ENCODE measurements around the gene INPP5A. TPM values are rescaled to one million over a fixed set of nuclear protein-coding genes. Genes with fewer than 3 reads are reported as not detected.

The INPP5A gene
- total RNA-seq, 1 experiment from 2014 or later, result 44.5 TPM

DNA sequence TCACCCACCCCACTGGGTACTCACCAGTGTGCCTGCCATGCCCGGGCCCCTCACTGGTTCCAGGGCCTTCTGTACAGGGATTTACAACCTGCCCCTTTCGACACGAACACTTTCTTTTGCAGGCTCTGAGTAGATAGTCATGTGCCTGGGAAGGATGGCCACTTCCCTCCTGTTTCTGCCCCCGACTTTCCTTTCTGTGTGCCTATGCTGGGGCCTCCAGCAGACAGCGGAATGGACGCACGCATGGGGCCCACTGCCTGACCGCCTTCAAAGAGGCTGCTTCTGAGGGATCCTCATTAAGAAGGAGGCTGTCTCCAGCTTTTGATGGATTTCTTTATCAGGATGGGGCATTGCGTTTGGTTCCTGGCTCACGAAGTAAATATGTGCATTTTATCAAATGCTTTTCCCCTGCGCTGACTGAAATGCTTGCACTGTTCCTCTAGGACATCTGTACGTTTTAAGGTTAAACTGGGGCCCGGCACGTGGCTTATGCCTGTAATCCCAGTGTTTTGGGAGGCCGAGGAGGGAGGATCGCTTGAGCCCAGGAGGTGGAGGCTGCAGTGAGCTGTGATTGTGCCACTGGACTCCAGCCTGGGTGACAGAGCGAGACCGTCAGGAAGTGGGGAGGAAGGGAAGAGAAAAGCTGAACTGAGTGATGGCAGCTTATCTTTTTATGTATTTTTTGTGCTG lies 277.7 kb downstream of the INPP5A start:
- no peak overlapping the region for H3K4me3 Mint-ChIP-seq (ENCODE audit: unreplicated experiment)
- peaks cover 8% of the 10 kb centered on the region for H3K4me1 Mint-ChIP-seq (ENCODE audit: low read depth, unreplicated experiment)
- CTCF ChIA-PET, result interaction anchor here (0.6 kb wide), 1 partner anchor 671 kb away, joined by 5 read pairs; no protein-coding TSS in a partner anchor

DNA sequence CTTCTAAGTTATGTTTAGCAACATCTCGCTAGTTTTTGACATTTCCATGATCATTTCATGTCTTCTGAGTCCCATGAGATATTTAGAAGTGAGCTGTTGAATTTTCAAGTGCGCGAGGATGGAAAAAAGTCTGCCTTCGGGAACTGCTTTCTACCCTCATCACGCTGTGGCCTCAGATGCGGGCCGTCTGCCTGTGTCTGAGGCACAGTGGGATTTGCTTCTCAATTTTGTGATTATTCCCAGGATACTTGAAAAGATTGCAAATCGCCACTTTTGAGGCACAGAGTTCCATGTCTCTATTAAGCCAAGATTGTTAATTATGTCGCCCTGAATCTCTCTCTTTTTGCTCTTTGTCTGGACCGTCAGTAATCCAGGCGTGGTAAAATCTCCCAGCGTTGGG lies 279.1 kb downstream of the INPP5A start:
- Mint-ChIP-seq H3K27ac (ENCODE audit: unreplicated experiment) (no peak overlapping the region), H3K4me3 (ENCODE audit: unreplicated experiment) (no peak overlapping the region), H3K27me3 (ENCODE audit: insufficient read depth, unreplicated experiment) (peaks cover 21% of the 10 kb centered on the region), H3K4me1 (ENCODE audit: low read depth, unreplicated experiment) (peaks cover 8% of the 10 kb centered on the region), H3K36me3 (ENCODE audit: insufficient read depth, unreplicated experiment) (no peaks in the 10 kb centered on the region), H3K9me3 (ENCODE audit: unreplicated experiment) (peaks cover 17% of the 10 kb centered on the region)
- Histone ChIP-seq H3K9me3 (no peaks in the 10 kb centered on the region; the same call in 1 of the 2 replicates), H3K27me3 (replicated peaks; ENCODE audit: control insufficient read depth, insufficient read depth, low read length) (no peaks in the 10 kb centered on the region), H3K4me1 (no peaks in the 10 kb centered on the region), H3K36me3 (ENCODE audit: control insufficient read depth, insufficient read depth, low read length) (no peaks in the 10 kb centered on the region), H3K4me3 (ENCODE audit: low read depth, low read length) (no peak overlapping the region)
- no peak for DNase-seq
- CTCF ChIA-PET, result no interaction called here
- POLR2A ChIA-PET, result no interaction called here
- intact Hi-C loops (cut with micrococcal nuclease; ENCODE audit: unreplicated experiment), result no loop called here
- TF ChIP-seq, protein P1, sequence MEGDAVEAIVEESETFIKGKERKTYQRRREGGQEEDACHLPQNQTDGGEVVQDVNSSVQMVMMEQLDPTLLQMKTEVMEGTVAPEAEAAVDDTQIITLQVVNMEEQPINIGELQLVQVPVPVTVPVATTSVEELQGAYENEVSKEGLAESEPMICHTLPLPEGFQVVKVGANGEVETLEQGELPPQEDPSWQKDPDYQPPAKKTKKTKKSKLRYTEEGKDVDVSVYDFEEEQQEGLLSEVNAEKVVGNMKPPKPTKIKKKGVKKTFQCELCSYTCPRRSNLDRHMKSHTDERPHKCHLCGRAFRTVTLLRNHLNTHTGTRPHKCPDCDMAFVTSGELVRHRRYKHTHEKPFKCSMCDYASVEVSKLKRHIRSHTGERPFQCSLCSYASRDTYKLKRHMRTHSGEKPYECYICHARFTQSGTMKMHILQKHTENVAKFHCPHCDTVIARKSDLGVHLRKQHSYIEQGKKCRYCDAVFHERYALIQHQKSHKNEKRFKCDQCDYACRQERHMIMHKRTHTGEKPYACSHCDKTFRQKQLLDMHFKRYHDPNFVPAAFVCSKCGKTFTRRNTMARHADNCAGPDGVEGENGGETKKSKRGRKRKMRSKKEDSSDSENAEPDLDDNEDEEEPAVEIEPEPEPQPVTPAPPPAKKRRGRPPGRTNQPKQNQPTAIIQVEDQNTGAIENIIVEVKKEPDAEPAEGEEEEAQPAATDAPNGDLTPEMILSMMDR (IDR thresholded peaks at IDR 0.05; ENCODE audit: insufficient read depth in 1 of 2, low read depth in 1 of 2, low read length in 1 of 2, severe bottlenecking in 1 of 2, unreplicated experiment in 1 of 2), result no peak
- BruUV-seq (replicated peaks), result no TSS peak

More for the DNA sequence above, 277.7 kb downstream of the INPP5A start:
- no peaks in the 10 kb centered on the region for H3K4me1 ChIP-seq
- no peak overlapping the region for H3K27ac Mint-ChIP-seq (ENCODE audit: unreplicated experiment)
- no TSS peak for BruUV-seq (replicated peaks)
- H3K27me3 Mint-ChIP-seq (ENCODE audit: insufficient read depth, unreplicated experiment), result peaks cover 24% of the 10 kb centered on the region
- POLR2A ChIA-PET, result no interaction called here
- H3K36me3 ChIP-seq (ENCODE audit: control insufficient read depth, insufficient read depth, low read length), result no peaks in the 10 kb centered on the region
- H3K4me3 ChIP-seq (ENCODE audit: low read depth, low read length), result no peak overlapping the region
- TF ChIP-seq, protein P1 (IDR thresholded peaks at IDR 0.05; ENCODE audit: insufficient read depth in 1 of 2, low read depth in 1 of 2, low read length in 1 of 2, severe bottlenecking in 1 of 2, unreplicated experiment in 1 of 2), result no peak
- intact Hi-C loops (cut with micrococcal nuclease; ENCODE audit: unreplicated experiment), result no loop called here
- H3K36me3 Mint-ChIP-seq (ENCODE audit: insufficient read depth, unreplicated experiment), result no peaks in the 10 kb centered on the region
- H3K9me3 Mint-ChIP-seq (ENCODE audit: unreplicated experiment), result peaks cover 17% of the 10 kb centered on the region
- DNase-seq, result no peak
- no peaks in the 10 kb centered on the region for H3K27me3 ChIP-seq (replicated peaks; ENCODE audit: control insufficient read depth, insufficient read depth, low read length)
- no peaks in the 10 kb centered on the region; the same call in 1 of the 2 replicates for H3K9me3 ChIP-seq

DNA sequence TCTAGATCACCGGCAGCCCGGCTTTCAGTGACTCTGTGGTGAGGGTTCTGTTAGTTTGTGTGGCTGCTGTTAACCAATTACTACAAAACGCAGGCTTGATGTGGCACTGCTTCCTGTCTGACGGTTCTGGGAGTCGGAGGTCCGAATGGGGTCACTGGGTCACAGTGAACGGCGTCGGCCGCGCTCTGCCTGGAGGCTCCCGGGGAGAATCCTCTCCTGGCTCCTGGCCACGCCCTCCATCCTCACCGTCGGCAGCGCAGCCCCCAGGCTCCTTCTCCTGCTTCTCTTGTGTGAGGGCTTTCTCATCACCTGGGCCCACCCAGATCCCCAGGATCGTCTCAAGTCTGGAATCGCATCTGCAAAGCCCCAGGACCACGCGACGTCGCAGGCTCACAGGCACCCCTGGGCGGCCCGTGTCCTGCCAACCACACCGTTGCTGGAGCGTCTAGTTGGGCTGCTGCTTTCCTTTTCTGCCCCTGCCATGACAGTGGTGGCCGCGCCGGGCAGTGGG lies 280.2 kb downstream of the INPP5A start:
- no TSS peak for BruUV-seq (replicated peaks)
- H3K9me3 Mint-ChIP-seq (ENCODE audit: unreplicated experiment), result peaks cover 17% of the 10 kb centered on the region
- TF ChIP-seq, protein P1 (IDR thresholded peaks at IDR 0.05; ENCODE audit: insufficient read depth in 1 of 2, low read depth in 1 of 2, low read length in 1 of 2, severe bottlenecking in 1 of 2, unreplicated experiment in 1 of 2), result no peak
- no peaks in the 10 kb centered on the region for H3K4me1 ChIP-seq
- no peaks in the 10 kb centered on the region for H3K27me3 ChIP-seq (replicated peaks; ENCODE audit: control insufficient read depth, insufficient read depth, low read length)
- H3K4me3 ChIP-seq (ENCODE audit: low read depth, low read length), result no peak overlapping the region
- POLR2A ChIA-PET, result no interaction called here
- H3K27me3 Mint-ChIP-seq (ENCODE audit: insufficient read depth, unreplicated experiment), result peaks cover 21% of the 10 kb centered on the region
- CTCF ChIA-PET, result no interaction called here
- no peaks in the 10 kb centered on the region for H3K36me3 Mint-ChIP-seq (ENCODE audit: insufficient read depth, unreplicated experiment)
- DNase-seq, result no peak
- no peak overlapping the region for H3K27ac Mint-ChIP-seq (ENCODE audit: unreplicated experiment)
- intact Hi-C loops (cut with micrococcal nuclease; ENCODE audit: unreplicated experiment), result no loop called here
- H3K4me1 Mint-ChIP-seq (ENCODE audit: low read depth, unreplicated experiment), result peaks cover 8% of the 10 kb centered on the region
- H3K36me3 ChIP-seq (ENCODE audit: control insufficient read depth, insufficient read depth, low read length), result no peaks in the 10 kb centered on the region
- H3K9me3 ChIP-seq, result no peaks in the 10 kb centered on the region; the same call in 1 of the 2 replicates
- no peak overlapping the region for H3K4me3 Mint-ChIP-seq (ENCODE audit: unreplicated experiment)
